ENCODE data around the gene VPS37C.
A peak's percentile ranks its signal among the peaks of the same experiment; 100 is the strongest.
"Not testable (repeated sequence)": the region's sequence is repeated elsewhere in the genome, so short reads cannot be mapped to it uniquely, and the experiment has no call there.

VPS37C gene

DNA sequence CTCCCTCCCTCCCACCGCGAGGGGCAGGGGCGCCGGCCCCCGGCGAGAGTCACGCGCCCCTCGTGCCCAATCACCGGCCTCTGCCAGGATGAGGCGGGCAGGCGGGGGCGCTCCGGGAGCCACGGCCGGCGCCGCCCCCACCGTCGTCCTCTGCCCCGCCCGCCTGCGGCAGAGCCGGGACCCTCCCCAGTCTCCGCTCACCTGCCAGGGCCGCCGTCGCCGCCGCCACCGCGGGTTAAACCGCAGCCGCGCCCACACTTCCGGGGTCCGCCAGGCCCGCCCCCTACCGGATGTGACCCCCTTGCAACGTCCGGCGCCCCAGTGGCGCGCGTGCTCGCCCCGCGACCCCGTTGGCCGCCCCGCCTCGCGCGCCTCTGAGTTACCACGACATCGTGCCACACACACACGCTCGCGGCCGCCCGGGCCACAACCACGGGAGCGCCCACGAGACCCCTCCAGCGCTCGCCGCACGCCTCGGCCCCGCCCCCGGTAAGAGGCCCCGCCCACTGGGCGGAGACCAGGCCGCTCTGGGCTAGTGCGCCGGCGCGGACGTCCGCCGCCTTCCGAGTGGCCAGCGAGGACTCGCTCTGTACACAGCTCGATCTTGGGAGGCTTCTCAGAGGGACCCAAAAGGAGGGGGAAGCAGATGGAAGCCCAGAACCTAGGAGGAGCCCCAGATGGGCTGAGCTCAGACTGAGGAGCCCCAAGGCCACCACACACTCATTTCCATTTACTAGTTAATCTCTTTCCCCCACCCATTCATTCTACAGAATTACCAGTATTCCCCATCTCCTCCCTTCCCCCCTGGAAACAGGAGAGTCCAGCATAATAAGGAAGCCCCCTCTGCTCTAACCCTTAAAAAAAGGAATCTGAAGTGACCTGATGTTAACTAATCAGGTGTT is at the start of gene VPS37C:
TSS of gene VPS37C (minus strand) at position 237 of the 902 bp plus-strand sequence. CDS start 22,597 bp downstream, outside the sequence.
- H3K27ac Mint-ChIP-seq = peak within 1 kb of the TSS; percentile 95
- peak; percentile 95 for DNase-seq
- H3K9me3 Mint-ChIP-seq = peaks cover 10 to 11% of the 10 kb centered on the region in 2 donors
- no peaks in the 10 kb centered on the region for H3K27me3 Mint-ChIP-seq
- peaks cover 51 to 74% of the 10 kb centered on the region in 2 donors for H3K4me1 Mint-ChIP-seq
- peaks cover 11 to 26% of the 10 kb centered on the region in 2 donors for H3K36me3 Mint-ChIP-seq
- peak; percentile 71 to 79 for ATAC-seq (replicated peaks)
- H3K4me3 Mint-ChIP-seq = peak within 1 kb of the TSS; percentile 91 to 93

- DNase-seq; ATAC-seq (replicated peaks); H3K4me3 Mint-ChIP-seq; H3K36me3 Mint-ChIP-seq; H3K27ac Mint-ChIP-seq; H3K9me3 Mint-ChIP-seq; H3K27me3 Mint-ChIP-seq; H3K4me1 Mint-ChIP-seq: not testable (repeated sequence)
Observed at GRCh38 chr11:61210629-61211028, 49.4 kb upstream of the VPS37C start.

- not testable (repeated sequence) for H3K27me3 Mint-ChIP-seq; ATAC-seq (replicated peaks); H3K4me3 Mint-ChIP-seq; H3K27ac Mint-ChIP-seq; H3K36me3 Mint-ChIP-seq; H3K4me1 Mint-ChIP-seq; H3K9me3 Mint-ChIP-seq; DNase-seq
Observed at GRCh38 chr11:61207636-61208310, 46.5 kb upstream of the VPS37C start.

- not testable (repeated sequence) for H3K36me3 Mint-ChIP-seq
Observed at GRCh38 chr11:61204502-61205059, 43.4 kb upstream of the VPS37C start.

DNA sequence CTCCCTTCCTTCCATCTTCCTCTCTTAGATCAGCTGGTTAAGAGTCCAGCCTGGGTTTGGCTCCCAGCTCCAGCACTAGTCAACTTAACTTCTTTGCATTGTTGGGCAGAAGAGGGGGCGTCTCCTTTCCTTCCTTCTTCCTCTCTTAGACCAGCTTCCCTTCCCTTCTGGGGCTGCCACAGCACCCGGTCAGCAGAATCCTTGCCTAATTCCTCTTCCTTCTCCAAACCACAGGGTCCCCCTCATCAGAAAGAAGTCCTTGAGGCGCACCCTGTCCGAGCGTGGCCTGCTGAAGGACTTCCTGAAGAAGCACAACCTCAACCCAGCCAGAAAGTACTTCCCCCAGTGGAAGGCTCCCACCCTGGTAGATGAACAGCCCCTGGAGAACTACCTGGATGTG is 42.6 kb upstream of the VPS37C start:
- H3K36me3 Mint-ChIP-seq; DNase-seq; H3K27ac Mint-ChIP-seq; ATAC-seq (replicated peaks); H3K4me1 Mint-ChIP-seq; H3K9me3 Mint-ChIP-seq; H3K4me3 Mint-ChIP-seq: not testable (repeated sequence)
- peaks cover 17 to 28% of the 10 kb centered on the region in 2 donors for H3K27me3 Mint-ChIP-seq

More at GRCh38 chr11:61204502-61205059, 43.4 kb upstream of the VPS37C start:
- H3K27me3 Mint-ChIP-seq = peaks cover 13 to 28% of the 10 kb centered on the region in 2 donors
- H3K4me1 Mint-ChIP-seq; ATAC-seq (replicated peaks); H3K9me3 Mint-ChIP-seq; H3K27ac Mint-ChIP-seq; DNase-seq; H3K4me3 Mint-ChIP-seq: not testable (repeated sequence)

DNA sequence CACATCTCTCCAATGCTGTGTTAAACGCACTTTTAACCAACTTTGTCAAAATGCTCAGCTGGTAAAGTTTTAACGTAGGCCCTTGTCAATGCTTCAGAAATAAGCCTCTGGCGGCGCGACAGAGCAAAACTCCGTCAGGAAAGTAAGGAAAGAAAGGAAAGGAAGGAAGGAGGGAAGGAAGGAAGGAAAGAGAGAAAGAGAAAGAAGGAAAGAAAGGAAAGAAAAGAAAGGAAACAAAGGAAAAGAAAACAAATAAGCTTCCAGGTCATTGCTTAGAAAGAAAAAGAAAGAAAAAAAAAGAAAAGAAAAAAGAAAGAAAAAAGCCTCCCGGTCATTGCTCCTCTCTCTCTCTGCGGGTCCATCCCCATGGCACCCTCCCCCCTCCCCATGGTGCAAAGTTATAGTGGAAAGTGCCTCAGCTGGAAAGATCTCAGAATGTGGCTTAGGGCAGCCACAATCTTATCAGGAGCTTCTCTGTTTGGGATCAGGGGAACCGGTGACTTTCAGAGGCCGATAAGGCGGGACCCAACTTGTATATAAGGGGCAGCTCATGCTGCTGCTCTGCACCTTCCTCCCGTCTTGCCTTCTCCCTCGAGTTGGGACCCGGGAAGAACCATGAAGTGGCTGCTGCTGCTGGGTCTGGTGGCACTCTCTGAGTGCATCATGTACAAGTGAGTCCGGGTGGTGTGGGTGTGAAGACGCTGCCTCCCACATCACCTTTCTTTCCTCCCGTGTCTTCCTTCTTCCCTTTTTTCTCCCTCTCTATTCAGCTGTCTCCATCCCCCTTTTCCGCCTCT is 41.9 kb upstream of the VPS37C start, which contains the start of gene PGA3:
TSS of gene PGA3 (plus strand) at position 566 of the 797 bp plus-strand sequence. CDS start at position 616, 50 bp downstream.
- not testable (repeated sequence) for H3K4me3 Mint-ChIP-seq; H3K4me1 Mint-ChIP-seq; H3K27ac Mint-ChIP-seq; DNase-seq; ATAC-seq (replicated peaks); H3K9me3 Mint-ChIP-seq; H3K36me3 Mint-ChIP-seq
- H3K27me3 Mint-ChIP-seq = peaks cover 17 to 28% of the 10 kb centered on the region in 2 donors

DNA sequence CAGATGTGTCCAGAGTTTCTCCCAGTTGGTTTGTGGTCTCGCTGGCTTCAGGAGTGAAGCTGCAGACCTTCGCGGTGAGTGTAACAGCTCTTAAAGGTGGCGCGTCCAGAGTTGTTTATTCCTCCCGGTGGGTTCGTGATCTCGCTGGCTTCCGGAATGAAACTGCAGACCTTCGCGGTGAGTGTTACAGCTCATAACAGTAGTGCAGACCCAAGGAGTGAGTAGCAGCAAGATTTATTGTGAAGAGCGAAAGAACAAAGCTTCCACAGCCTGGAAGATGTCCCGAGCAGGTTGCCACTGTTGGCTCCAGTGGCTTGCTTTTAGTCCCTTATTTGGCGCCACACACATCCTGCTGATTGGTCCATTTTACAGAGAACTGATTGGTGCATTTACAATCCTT is 40.2 kb upstream of the VPS37C start:
- Mint-ChIP-seq H3K27ac (no peak overlapping the region), H3K9me3 (no peaks in the 10 kb centered on the region), H3K4me3 (no peak overlapping the region), H3K27me3 (peaks cover 17 to 29% of the 10 kb centered on the region in 2 donors), H3K36me3 (no peaks in the 10 kb centered on the region), H3K4me1 (no peaks in the 10 kb centered on the region)
- ATAC-seq (replicated peaks) = no peak
- no peak for DNase-seq

- no peak overlapping the region for H3K27ac Mint-ChIP-seq
- no peaks in the 10 kb centered on the region for H3K36me3 Mint-ChIP-seq
- DNase-seq (no peak), ATAC-seq (replicated peaks) (no peak)
- no peaks in the 10 kb centered on the region for H3K4me1 Mint-ChIP-seq
- no peak overlapping the region for H3K4me3 Mint-ChIP-seq
- H3K9me3 Mint-ChIP-seq = no peaks in the 10 kb centered on the region
- peaks cover 24 to 40% of the 10 kb centered on the region in 2 donors for H3K27me3 Mint-ChIP-seq
Observed at GRCh38 chr11:61198948-61199523, 37.8 kb upstream of the VPS37C start.

GRCh38 chr11:61198361-61198760 is 37.1 kb upstream of the VPS37C start:
- Mint-ChIP-seq H3K27ac (no peak overlapping the region), H3K4me1 (no peaks in the 10 kb centered on the region), H3K4me3 (no peak overlapping the region), H3K27me3 (peaks cover 29 to 39% of the 10 kb centered on the region in 2 donors), H3K36me3 (no peaks in the 10 kb centered on the region), H3K9me3 (no peaks in the 10 kb centered on the region)
- ATAC-seq (replicated peaks) (no peak), DNase-seq (no peak)

DNA sequence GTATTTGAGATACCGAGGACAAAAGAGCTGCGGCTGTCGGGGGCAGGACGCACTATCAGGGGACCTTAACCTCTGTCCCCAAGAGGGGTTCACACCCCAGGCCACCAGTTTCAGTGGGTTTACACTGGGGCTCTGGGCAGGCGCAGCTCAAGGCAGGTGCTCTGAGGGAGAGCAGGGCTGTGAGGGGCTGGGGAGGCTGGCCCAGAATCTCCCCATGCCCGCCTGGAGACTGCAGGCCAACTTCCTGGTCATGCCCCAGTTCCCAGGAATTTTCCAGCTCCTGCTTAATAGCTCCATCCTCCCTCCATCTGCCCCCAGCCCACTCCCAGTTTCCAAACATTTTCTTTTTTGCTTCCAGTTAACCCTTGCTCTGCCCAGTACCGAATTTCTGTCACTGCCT is 34.5 kb upstream of the VPS37C start:
- peaks cover 19 to 32% of the 10 kb centered on the region in 2 donors for H3K27me3 Mint-ChIP-seq
- no peaks in the 10 kb centered on the region for H3K9me3 Mint-ChIP-seq
- no peak overlapping the region for H3K27ac Mint-ChIP-seq
- no peak for DNase-seq
- no peaks in the 10 kb centered on the region for H3K4me1 Mint-ChIP-seq
- H3K4me3 Mint-ChIP-seq = no peak overlapping the region
- no peaks in the 10 kb centered on the region for H3K36me3 Mint-ChIP-seq
- ATAC-seq (replicated peaks) = no peak

GRCh38 chr11:61194981-61195695 is 33.9 kb upstream of the VPS37C start:
- Mint-ChIP-seq H3K9me3 (no peaks in the 10 kb centered on the region), H3K27me3 (peaks cover 19 to 26% of the 10 kb centered on the region in 2 donors), H3K4me1 (no peaks in the 10 kb centered on the region), H3K36me3 (no peaks in the 10 kb centered on the region), H3K4me3 (no peak overlapping the region), H3K27ac (no peak overlapping the region)
- ATAC-seq (replicated peaks) (no peak), DNase-seq (no peak)

- Mint-ChIP-seq H3K4me1 (no peaks in the 10 kb centered on the region), H3K27me3 (peaks cover 18 to 22% of the 10 kb centered on the region in 2 donors), H3K36me3 (no peaks in the 10 kb centered on the region), H3K9me3 (no peaks in the 10 kb centered on the region), H3K27ac (no peak overlapping the region), H3K4me3 (no peak overlapping the region)
- DNase-seq = no peak
- no peak for ATAC-seq (replicated peaks)
Observed at GRCh38 chr11:61194169-61194671, 33.0 kb upstream of the VPS37C start.

GRCh38 chr11:61193596-61193995 is 32.4 kb upstream of the VPS37C start:
- ATAC-seq (replicated peaks) = no peak
- H3K36me3 Mint-ChIP-seq = no peaks in the 10 kb centered on the region
- H3K27ac Mint-ChIP-seq = peak overlapping the region; percentile 9
- H3K4me3 Mint-ChIP-seq = no peak overlapping the region
- DNase-seq = no peak
- H3K27me3 Mint-ChIP-seq = peaks cover 16 to 22% of the 10 kb centered on the region in 2 donors
- H3K9me3 Mint-ChIP-seq = no peaks in the 10 kb centered on the region
- H3K4me1 Mint-ChIP-seq = no peaks in the 10 kb centered on the region
